ENCODE results near the gene YIF1A. TPM values are rescaled to one million over a fixed set of nuclear protein-coding genes. Genes with fewer than 3 reads are reported as not detected.

Gene YIF1A
- total and polyA plus RNA-seq, 2 donors (not counting 3 experiments of a cell fraction or from before 2014, with no cell fraction given) = 104 to 271 TPM

GRCh38 chr11:66237867-66238266, 51.1 kb downstream of the YIF1A start:
- CTCF ChIA-PET = interaction anchor here (1.3 to 1.8 kb wide), 2 partner anchors 9 to 11 kb away, joined by 5 to 7 read pairs; no protein-coding TSS in a partner anchor
- dilution Hi-C loops (cut with MboI; ENCODE audit: extremely low pct_ligation_motif_present, low sequenced_read_pairs) = no loop called here

More at GRCh38 chr11:66237867-66238266, 51.1 kb downstream of the YIF1A start:
- Histone ChIP-seq H3K4me2 (ENCODE audit: insufficient read depth, low read length) (no peak overlapping the region), H3K27ac (ENCODE audit: insufficient read depth, low read depth, low read length) (no peak overlapping the region), H3K9me1 (replicated peaks; ENCODE audit: control insufficient read depth, extremely low read depth, insufficient read depth, low read length) (no peaks in the 10 kb centered on the region), H3K27me3 (ENCODE audit: control insufficient read depth in 2 of 2, insufficient read depth in 2 of 2, low read length in 2 of 2) (no peaks in the 10 kb centered on the region), H2AFZ (ENCODE audit: low read depth, low read length) (no peak overlapping the region), H3K36me3 (ENCODE audit: control insufficient read depth in 2 of 2, extremely low read depth in 1 of 2, insufficient read depth in 2 of 2, low read length in 2 of 2) (peaks cover 0 to 56% of the 10 kb centered on the region in 2 experiments), H3K4me3 (replicated peaks in 1 of 3; ENCODE audit: insufficient read depth in 1 of 3, low read depth in 1 of 3, low read length in 3 of 3) (no peak overlapping the region), H3K9ac (replicated peaks; ENCODE audit: extremely low read depth, insufficient read depth, low read length) (no peak overlapping the region), H4K20me1 (replicated peaks; ENCODE audit: control insufficient read depth, extremely low read depth, insufficient read depth, low read length) (no peaks in the 10 kb centered on the region), H3K79me2 (ENCODE audit: control insufficient read depth, insufficient read depth, low read length) (no peaks in the 10 kb centered on the region), H3K4me1 (ENCODE audit: control insufficient read depth, extremely low read depth, insufficient read depth, low read length) (no peaks in the 10 kb centered on the region), H3K9me3 (replicated peaks; ENCODE audit: control insufficient read depth, insufficient read depth, low read length) (no peaks in the 10 kb centered on the region)
- FAIRE-seq (no peak), DNase-seq (ENCODE audit: low read depth, low spot score) (no peak)
- POLR2A ChIA-PET = no interaction called here
- TF ChIP-seq POLR2A (IDR thresholded peaks at IDR 0.05; ENCODE audit: low read depth, low read length) = no peak
- no peak for TF ChIP-seq FOS (IDR thresholded peaks at IDR 0.05; ENCODE audit: borderline replicate concordance, insufficient read depth, low read length)
- no peak for TF ChIP-seq EZH2 (IDR thresholded peaks at IDR 0.05; ENCODE audit: borderline replicate concordance, low read depth, low read length, severe bottlenecking)
- no peak for TF ChIP-seq CTCF (IDR thresholded peaks at IDR 0.05; ENCODE audit: extremely low read depth in 1 of 2, insufficient read depth in 1 of 2, low read depth in 1 of 2, low read length in 2 of 2)
- TF ChIP-seq MYC (IDR thresholded peaks at IDR 0.05; ENCODE audit: low read depth, low read length) = no peak
- no peak for TF ChIP-seq GATA2 (IDR thresholded peaks at IDR 0.05; ENCODE audit: insufficient read depth, insufficient read length, low read depth, low read length)
- TF ChIP-seq JUN (IDR thresholded peaks at IDR 0.05; ENCODE audit: borderline replicate concordance, insufficient read depth, insufficient read length, low read depth) = no peak
- no peak for TF ChIP-seq POLR2AphosphoS5 (IDR thresholded peaks at IDR 0.05; ENCODE audit: insufficient read depth, low read depth, low read length)
- TF ChIP-seq MAX (IDR thresholded peaks at IDR 0.05; ENCODE audit: insufficient read depth, insufficient read length) = no peak
- no TSS peak for BruUV-seq (replicated peaks)
- intact Hi-C loops (cut with micrococcal nuclease) = no loop called here
